H1 (cell line): ENCODE data around the gene RAP1A. TPM values are rescaled to one million over a fixed set of nuclear protein-coding genes. Genes with fewer than 3 reads are reported as not detected.

Source experiments
- CTCF ChIA-PET: fragments of 300-600 bp; sonication (Branson Sonifier 250); formaldehyde crosslinking; loops from one replicate; lab custom pipeline; 2021; ENCODE audit not compliant: partially characterized antibody; lab: Charles Lee
- POLR2A ChIA-PET: fragments of 300-600 bp; sonication (Branson Sonifier 250); formaldehyde crosslinking; loops from one replicate; lab custom pipeline; 2021; ENCODE audit warnings: inconsistent platforms; ENCODE audit not compliant: partially characterized antibody; lab: Charles Lee
- DNase-seq, 2 experiments: peaks; one replicate each; pipeline versions ENCODE4 v3.0.0 to v3.0.0-alpha.2; 2010 to 2022; ENCODE audit warnings: low spot score in 2 of 2, low read depth in 1 of 2, mixed read lengths in 1 of 2
- FAIRE-seq: peaks from 2 replicates; lab custom pipeline; 2011; peaks lifted over from hg19 to GRCh38; lab: Jason Lieb, UNC
- H2AFZ ChIP-seq: 2 replicates; pipeline ENCODE4 v1.8.1; 2012; ENCODE audit warnings: low read length, inconsistent platforms
- H2AK5ac ChIP-seq: 2 replicates; pipeline ENCODE4 v1.6.1; 2013; ENCODE audit warnings: low read depth, low read length
- H2BK120ac ChIP-seq: replicated peaks from 2 replicates; pipeline ENCODE3; 2013; ENCODE audit warnings: low read depth, low read length, inconsistent platforms
- H2BK12ac ChIP-seq: 2 replicates; pipeline ENCODE4 v1.6.1; 2013; ENCODE audit warnings: low read depth, low read length
- H2BK15ac ChIP-seq: 2 replicates; pipeline ENCODE4 v1.6.1; 2013; ENCODE audit warnings: low read length
- H2BK20ac ChIP-seq: 2 replicates; pipeline ENCODE4 v1.6.1; 2013; ENCODE audit warnings: low read length
- H2BK5ac ChIP-seq: 2 replicates; pipeline ENCODE4 v1.6.1; 2013; ENCODE audit warnings: low read depth, low read length
- H3K14ac ChIP-seq: 2 replicates; pipeline ENCODE4 v1.6.1; 2013; ENCODE audit warnings: inconsistent platforms; ENCODE audit not compliant: insufficient read length
- H3K18ac ChIP-seq: 2 replicates; pipeline ENCODE4 v1.6.1; 2013; ENCODE audit warnings: low read length; ENCODE audit errors: extremely low read depth
- H3K23ac ChIP-seq: 2 replicates; pipeline ENCODE4 v1.6.1; 2013; ENCODE audit warnings: inconsistent platforms; ENCODE audit not compliant: insufficient read length
- H3K23me2 ChIP-seq: 2 replicates; pipeline ENCODE4 v1.6.1; 2013; ENCODE audit warnings: low read depth, low read length
- H3K27ac ChIP-seq: 2 replicates; pipeline ENCODE4 v1.6.1; 2011; ENCODE audit warnings: low read depth, low read length, inconsistent platforms
- H3K27me3 ChIP-seq, 4 experiments: replicated peaks in 1 of 4; 1 replicate in 1 of 4; 2 replicates in 3 of 4; pipeline versions ENCODE4 v1.6.1 to v1.8.1; 2011 to 2013; ENCODE audit warnings: low read length in 3 of 4, mild to moderate bottlenecking in 3 of 4, inconsistent platforms in 2 of 4, mixed read lengths in 2 of 4, moderate library complexity in 1 of 4; ENCODE audit not compliant: control insufficient read depth in 3 of 4, insufficient read depth in 3 of 4; ENCODE audit errors: extremely low read depth in 1 of 4
- H3K36me3 ChIP-seq, 4 experiments: 2 replicates each; pipeline versions ENCODE4 v1.6.1 to v1.8.1; 2011 to 2013; ENCODE audit warnings: mild to moderate bottlenecking in 4 of 4, low read length in 3 of 4, moderate library complexity in 2 of 4, control low read depth in 1 of 4, inconsistent platforms in 1 of 4; ENCODE audit not compliant: insufficient read depth in 4 of 4, control insufficient read depth in 2 of 4
- H3K4ac ChIP-seq: replicated peaks from 2 replicates; pipeline ENCODE3; 2013; ENCODE audit warnings: low read length, low read depth, mixed read lengths, inconsistent platforms; ENCODE audit not compliant: insufficient read length
- H3K4me1 ChIP-seq, 4 experiments: replicated peaks in 1 of 4; 1 replicate in 1 of 4; 2 replicates in 3 of 4; pipeline versions ENCODE4 v1.6.1 to v1.8.1; 2011 to 2013; ENCODE audit warnings: low read length in 3 of 4, inconsistent platforms in 2 of 4, mixed read lengths in 1 of 4; ENCODE audit not compliant: insufficient read depth in 4 of 4, control insufficient read depth in 3 of 4
- H3K4me2 ChIP-seq, 2 experiments: 2 replicates each; pipeline versions ENCODE4 v1.6.1 to v1.8.1; 2011 to 2013; ENCODE audit warnings: low read depth in 2 of 2, low read length in 2 of 2, control low read depth in 1 of 2, inconsistent platforms in 1 of 2, mild to moderate bottlenecking in 1 of 2; ENCODE audit not compliant: insufficient read depth in 1 of 2
- H3K4me3 ChIP-seq, 4 experiments: fragments of 200-600, 300-600 bp in 1 of 4; sonication (generic), shearing (Covaris generic), sonication (Bioruptor Twin) in 1 of 4; 2 replicates each; pipeline versions ENCODE4 v1.5.1 to v1.8.1; 2011 to 2016; ENCODE audit warnings: low read length in 4 of 4, low read depth in 3 of 4, control low read depth in 2 of 4, inconsistent platforms in 2 of 4, mild to moderate bottlenecking in 2 of 4, mixed read lengths in 1 of 4, moderate library complexity in 1 of 4; ENCODE audit not compliant: insufficient read depth in 2 of 4; ENCODE audit errors: extremely low read depth in 1 of 4
- H3K56ac ChIP-seq: replicated peaks from 2 replicates; pipeline ENCODE3; 2013; ENCODE audit warnings: low read depth, mild to moderate bottlenecking, mixed read lengths, low read length, inconsistent platforms; ENCODE audit not compliant: insufficient read length
- H3K79me1 ChIP-seq: 2 replicates; pipeline ENCODE4 v1.6.1; 2013; ENCODE audit warnings: low read depth, low read length, control low read depth
- H3K79me2 ChIP-seq, 2 experiments: 2 replicates each; pipeline versions ENCODE4 v1.6.1 to v1.8.1; 2012 to 2013; ENCODE audit warnings: low read length in 2 of 2, mild to moderate bottlenecking in 2 of 2, inconsistent platforms in 1 of 2; ENCODE audit not compliant: insufficient read depth in 2 of 2, control insufficient read depth in 1 of 2
- H3K9ac ChIP-seq, 4 experiments: replicated peaks in 1 of 4; 1 replicate in 1 of 4; 2 replicates in 3 of 4; pipeline versions ENCODE4 v1.6.1 to v1.8.1; 2011 to 2013; ENCODE audit warnings: low read depth in 3 of 4, low read length in 3 of 4, control low read depth in 2 of 4, mild to moderate bottlenecking in 2 of 4, moderate library complexity in 2 of 4, inconsistent platforms in 1 of 4; ENCODE audit errors: extremely low read depth in 1 of 4
- H3K9me3 ChIP-seq, 2 experiments: 2 replicates each; pipeline versions ENCODE4 v1.6.1 to v1.8.1; 2012 to 2013; ENCODE audit warnings: mild to moderate bottlenecking in 2 of 2, moderate library complexity in 2 of 2, control low read depth in 1 of 2, inconsistent platforms in 1 of 2, low read depth in 1 of 2, low read length in 1 of 2, mixed read lengths in 1 of 2; ENCODE audit not compliant: insufficient read depth in 2 of 2
- H4K20me1 ChIP-seq, 2 experiments: replicated peaks in 1 of 2; 2 replicates each; pipeline versions ENCODE3 to v1.8.1; 2011 to 2013; ENCODE audit warnings: inconsistent platforms in 2 of 2, low read length in 2 of 2, mild to moderate bottlenecking in 1 of 2; ENCODE audit not compliant: insufficient read depth in 2 of 2, control insufficient read depth in 1 of 2
- H4K5ac ChIP-seq: 2 replicates; pipeline ENCODE4 v1.6.1; 2013; ENCODE audit warnings: low read length, low read depth, mixed read lengths, inconsistent platforms; ENCODE audit not compliant: insufficient read length
- H4K8ac ChIP-seq: 2 replicates; pipeline ENCODE4 v1.8.0; 2013; ENCODE audit warnings: mild to moderate bottlenecking, moderate library complexity, low read length, inconsistent platforms; ENCODE audit not compliant: insufficient read depth; ENCODE audit errors: extremely low read depth
- H4K91ac ChIP-seq: replicated peaks from 2 replicates; pipeline ENCODE3; 2013; ENCODE audit warnings: low read length, mixed read lengths, inconsistent platforms; ENCODE audit not compliant: insufficient read length
- CBX5 ChIP-seq: fragments of 300-800, 300-1000 bp; sonication (generic); IDR thresholded peaks from 2 replicates; pipeline ENCODE4 v1.7.1; 2016; ENCODE audit warnings: antibody characterized with exemption, low read length, low read depth
- KDM4A ChIP-seq: IDR thresholded peaks from one replicate; pipeline ENCODE4 v1.7.1; 2012; ENCODE audit warnings: low read depth, mild to moderate bottlenecking, moderate library complexity, low read length, inconsistent platforms; ENCODE audit not compliant: severe bottlenecking
- MAFK ChIP-seq: IDR thresholded peaks from 2 replicates; pipeline ENCODE4 v1.6.1; 2012; ENCODE audit warnings: low read depth, mild to moderate bottlenecking, improper control_type of control experiment, low read length
- MAX ChIP-seq: IDR thresholded peaks from 2 replicates; pipeline ENCODE4 v1.6.1; 2012; ENCODE audit warnings: inconsistent platforms
- POLR2AphosphoS5 ChIP-seq: IDR thresholded peaks from 2 replicates; pipeline ENCODE4 v1.6.1; 2011; ENCODE audit warnings: low read depth, low read length
- POU5F1 ChIP-seq: IDR thresholded peaks from 2 replicates; pipeline ENCODE4 v1.6.1; 2011; ENCODE audit warnings: low read depth, mild to moderate bottlenecking, low read length, moderate library complexity
- RNF2 ChIP-seq: fragments of 200-900, 300-1000 bp; sonication (generic); IDR thresholded peaks from 2 replicates; pipeline ENCODE4 v1.7.1; 2016; ENCODE audit warnings: borderline replicate concordance, low read depth, mild to moderate bottlenecking, antibody characterized with exemption, low read length; ENCODE audit not compliant: poor library complexity, severe bottlenecking; ENCODE audit errors: missing control alignments
- USF2 ChIP-seq: IDR thresholded peaks from 2 replicates; pipeline ENCODE4 v1.6.1; 2011; ENCODE audit warnings: low read length, improper control_type of control experiment
- YY1 ChIP-seq: IDR thresholded peaks from 2 replicates; pipeline ENCODE4 v1.6.1; 2011; ENCODE audit warnings: low read depth, mild to moderate bottlenecking, low read length
- WGBS, 2 experiments: shearing (Covaris generic) in 1 of 2; methylation state at CpG; one replicate each; pipeline versions ENCODE4 v1.1.6 to v1.1.7; 2013 to 2015; ENCODE audit warnings: low lambda C conversion rate in 2 of 2, mixed read lengths in 2 of 2, inconsistent platforms in 1 of 2, low coverage in 1 of 2, missing lambda C conversion rate in 1 of 2; ENCODE audit not compliant: insufficient replicate concordance in 2 of 2, insufficient coverage in 1 of 2, insufficient read length in 1 of 2; ENCODE audit errors: extremely low coverage in 1 of 2, missing lambda C conversion rate in 1 of 2; 5-methylcytosine and 5-hydroxymethylcytosine counted together
- polyA plus RNA-seq, 7 experiments: library from polyadenylated mRNA; depleted of rRNA in 3 of 7; stranded (reverse) in 5 of 7; unstranded in 2 of 7; fragments of >200 nt in 5 of 7; fragments of 200-250 nt in 2 of 7; gene quantifications; 1 replicate in 5 of 7; 2 replicates in 1 of 7; 4 replicates in 1 of 7; pipeline versions ENCODE4 v1.2.1 to v1.2.3, GENCODE V29; 2011 to 2013; ENCODE audit warnings: missing spikeins in 2 of 7, mixed read lengths in 2 of 7
- total RNA-seq: library from RNA; stranded (reverse); fragmentation: NEBNext Ultra II Directional; extraction: Animal tissue kit (Norgen Biotek cat#: 25700); gene quantifications from 2 replicates; pipeline ENCODE4 v1.2.1, GENCODE V29; 2021

Gene RAP1A
- total and polyA plus RNA-seq, 2 of the 8 experiments (the other 6 are each of a cell fraction or from before 2014, with no cell fraction given), result 10.9 to 35.8 TPM

- no peak for DNase-seq
- Histone ChIP-seq H4K5ac (no peak overlapping the region), H3K4me2 (no peak overlapping the region), H3K23me2 (no peaks in the 10 kb centered on the region; the same call in 1 of the 2 replicates), H3K23ac (no peak overlapping the region), H2AFZ (no peak overlapping the region), H3K36me3 (peaks cover 0 to 5% (median 2%) of the 10 kb centered on the region in 4 experiments; a peak in 4 of 8 replicates), H2BK20ac (no peak overlapping the region), H2BK5ac (no peak overlapping the region), H3K18ac (no peak overlapping the region), H3K56ac (no peak overlapping the region), H4K8ac (no peak overlapping the region), H3K4me3 (no peak overlapping the region), H2AK5ac (no peak overlapping the region), H4K91ac (no peak overlapping the region), H3K79me2 (peaks cover 0 to 47% of the 10 kb centered on the region in 2 experiments; a peak in 3 of 4 replicates), H3K79me1 (peaks cover 17% of the 10 kb centered on the region), H2BK15ac (no peak overlapping the region), H3K14ac (no peak overlapping the region), H4K20me1 (peaks cover 3% of the 10 kb centered on the region in 2 experiments), H2BK120ac (no peak overlapping the region), H3K9ac (no peak overlapping the region), H3K4ac (no peak overlapping the region), H3K27ac (no peak overlapping the region), H3K27me3 (no peaks in the 10 kb centered on the region; a peak in 1 of 7 replicates), H2BK12ac (no peak overlapping the region), H3K4me1 (peaks cover 2 to 17% (median 8%) of the 10 kb centered on the region in 4 experiments), H3K9me3 (no peaks in the 10 kb centered on the region)
- 86% methylated on average over 4 of the region's 4 CpGs; no CpG with 5 or more reads in 1 of the 2 experiments for WGBS, 2 experiments
- no peak for FAIRE-seq
- ChIA-PET POLR2A (interaction anchor here (1.8 to 19.0 kb wide), 2 partner anchors 9 to 24 kb away, joined by 5 to 343 read pairs; no protein-coding TSS in a partner anchor), CTCF (interaction anchor here (1.5 to 42.0 kb wide), 3 partner anchors 1 to 37 kb away, joined by 3 to 1070 read pairs (median 1070); partner anchors contain the start of genes DDX20 and INKA2)
- TF ChIP-seq POU5F1, result no peak
- TF ChIP-seq USF2, result no peak
- no peak for TF ChIP-seq CBX5
- no peak for TF ChIP-seq YY1
- no peak for TF ChIP-seq POLR2AphosphoS5
- no peak for TF ChIP-seq MAFK
- no peak for TF ChIP-seq RNF2
- no peak for TF ChIP-seq KDM4A
- TF ChIP-seq MAX, result no peak
Measured at GRCh38 chr1:111730706-111731105, 111.1 kb downstream of the RAP1A start.
